DOHH2 (cell line): ENCODE measurements around the gene FGF3.

Source experiments
- CTCF ChIP-seq: fragments of 200-600 bp; sonication (generic); IDR thresholded peaks from one replicate; pipeline ENCODE4 v1.5.1; 2014; ENCODE audit warnings: antibody characterized with exemption, mild to moderate bottlenecking, low read depth, low read length; ENCODE audit not compliant: poor library complexity, severe bottlenecking
- EZH2phosphoT487 ChIP-seq: fragments of 200-600 bp; sonication (generic); IDR thresholded peaks from 2 replicates; pipeline ENCODE4 v1.6.1; 2017; ENCODE audit warnings: borderline replicate concordance, mild to moderate bottlenecking, antibody characterized with exemption, low read length, moderate library complexity, mixed read lengths

GRCh38 chr11:69787906-69788305, 31.3 kb downstream of the FGF3 start:
- no peak for TF ChIP-seq CTCF
- TF ChIP-seq EZH2phosphoT487, result no peak
